Measurements from ENCODE around the gene PRSS38. TPM values are rescaled to one million over a fixed set of nuclear protein-coding genes. Genes with fewer than 3 reads are reported as not detected.

The PRSS38 gene
- polyA plus RNA-seq, 4 donors: not detected

DNA sequence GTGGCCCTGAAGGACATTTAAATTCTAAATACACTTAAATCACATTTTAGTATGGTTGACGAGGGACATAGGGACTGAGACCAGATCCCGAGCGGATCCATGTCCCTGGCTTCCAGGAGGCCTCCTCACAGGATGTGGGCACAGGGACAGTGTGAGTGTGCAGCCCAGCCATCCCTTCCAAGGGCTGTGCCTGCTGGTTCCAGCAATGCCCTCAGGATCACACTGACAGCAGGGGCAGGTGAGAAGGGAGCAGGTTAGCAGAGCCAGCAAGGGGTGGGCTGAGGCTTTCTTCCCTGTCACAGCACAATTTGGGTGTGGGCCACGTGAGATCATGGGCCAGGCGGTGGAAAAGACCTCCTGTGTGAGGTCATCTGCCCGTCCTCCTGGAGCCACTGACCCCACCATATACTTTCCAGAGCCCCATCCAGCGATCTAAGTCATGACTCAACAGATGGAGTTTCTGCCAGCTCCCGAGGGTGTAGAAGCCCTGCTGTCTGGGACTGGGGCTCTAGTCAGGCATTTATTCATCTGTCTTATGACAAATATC lies 37.0 kb upstream of the PRSS38 start:
- no peak for DNase-seq (ENCODE audit: low read depth in 4 of 4, low spot score in 3 of 4)

DNA sequence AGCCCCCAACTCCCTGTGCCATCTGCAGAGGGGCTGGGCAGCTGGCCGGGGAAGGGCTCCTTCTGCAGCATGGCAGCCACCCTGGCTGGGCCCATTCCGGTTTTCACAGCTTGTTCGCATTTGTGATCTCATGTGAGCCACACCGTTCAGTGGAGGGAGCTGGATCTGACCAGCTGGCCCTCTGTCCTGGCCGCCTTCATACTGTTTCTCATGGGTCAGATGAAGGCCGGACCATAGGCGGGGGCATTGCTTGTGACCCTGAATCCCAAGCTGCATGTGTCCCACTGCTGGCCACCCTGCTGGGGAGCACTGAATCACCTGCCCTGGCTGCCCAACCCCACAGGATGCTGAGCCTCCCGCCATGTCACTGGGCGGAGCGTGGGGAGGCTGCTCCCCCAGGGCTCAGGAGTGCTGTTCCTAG lies 36.4 kb upstream of the PRSS38 start:
- no peak for DNase-seq (ENCODE audit: low read depth in 4 of 4, low spot score in 3 of 4)

- no peak for DNase-seq (ENCODE audit: low read depth in 4 of 4, low spot score in 3 of 4)
Observed at GRCh38 chr1:227779685-227780084, 35.8 kb upstream of the PRSS38 start.

DNA sequence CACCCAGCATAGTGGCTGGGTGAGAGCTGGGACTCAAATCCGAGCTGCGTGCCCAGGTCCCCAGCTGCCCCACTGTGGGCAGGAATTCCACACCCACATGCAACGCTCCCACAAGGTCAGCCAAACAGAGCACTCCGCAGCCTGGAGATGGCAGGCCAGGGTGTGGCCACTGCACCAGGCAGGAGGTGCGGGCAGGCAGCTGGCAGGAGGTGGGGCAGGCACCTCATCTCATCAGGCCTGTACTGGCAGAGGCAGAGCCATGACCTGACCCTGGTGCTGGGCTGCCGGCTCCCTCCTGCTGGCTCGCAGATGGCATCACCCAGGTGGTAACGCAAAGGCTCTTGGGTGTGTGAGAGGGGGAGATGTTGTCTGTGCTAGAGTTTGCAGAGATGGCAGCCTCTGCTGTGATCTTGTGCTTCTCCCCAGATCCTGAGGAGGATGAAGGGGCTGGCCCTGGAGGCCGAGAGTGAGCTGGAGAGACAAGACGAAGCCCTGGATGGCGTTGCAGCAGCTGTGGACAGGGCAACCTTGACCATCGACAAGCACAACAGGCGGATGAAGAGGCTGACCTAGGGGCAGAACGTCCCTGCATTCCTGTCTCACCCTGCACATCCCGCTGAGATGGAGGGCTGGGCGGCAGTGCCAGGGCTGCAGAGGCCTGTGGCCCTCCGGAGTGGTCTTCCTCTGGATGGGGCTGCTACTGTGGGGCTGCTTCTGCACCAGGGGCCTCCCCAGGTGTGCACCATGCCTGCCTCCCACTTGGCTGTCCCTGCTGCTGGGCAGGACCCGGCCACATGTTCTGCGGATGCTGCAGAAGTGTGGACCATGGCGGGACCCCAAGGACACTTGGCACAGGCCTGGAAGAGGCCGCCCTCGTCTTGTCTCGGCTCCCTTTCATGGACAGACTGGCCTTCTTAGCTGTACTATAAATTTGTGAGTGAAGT lies 35.1 kb upstream of the PRSS38 start:
- no peak for DNase-seq (ENCODE audit: low read depth in 4 of 4, low spot score in 3 of 4)

- DNase-seq (ENCODE audit: low read depth in 4 of 4, low spot score in 3 of 4): no peak
Observed at GRCh38 chr1:227781314-227781930, 34.1 kb upstream of the PRSS38 start.

- no peak for DNase-seq (ENCODE audit: low read depth in 4 of 4, low spot score in 3 of 4)
Observed at GRCh38 chr1:227782226-227782625, 33.2 kb upstream of the PRSS38 start.

DNA sequence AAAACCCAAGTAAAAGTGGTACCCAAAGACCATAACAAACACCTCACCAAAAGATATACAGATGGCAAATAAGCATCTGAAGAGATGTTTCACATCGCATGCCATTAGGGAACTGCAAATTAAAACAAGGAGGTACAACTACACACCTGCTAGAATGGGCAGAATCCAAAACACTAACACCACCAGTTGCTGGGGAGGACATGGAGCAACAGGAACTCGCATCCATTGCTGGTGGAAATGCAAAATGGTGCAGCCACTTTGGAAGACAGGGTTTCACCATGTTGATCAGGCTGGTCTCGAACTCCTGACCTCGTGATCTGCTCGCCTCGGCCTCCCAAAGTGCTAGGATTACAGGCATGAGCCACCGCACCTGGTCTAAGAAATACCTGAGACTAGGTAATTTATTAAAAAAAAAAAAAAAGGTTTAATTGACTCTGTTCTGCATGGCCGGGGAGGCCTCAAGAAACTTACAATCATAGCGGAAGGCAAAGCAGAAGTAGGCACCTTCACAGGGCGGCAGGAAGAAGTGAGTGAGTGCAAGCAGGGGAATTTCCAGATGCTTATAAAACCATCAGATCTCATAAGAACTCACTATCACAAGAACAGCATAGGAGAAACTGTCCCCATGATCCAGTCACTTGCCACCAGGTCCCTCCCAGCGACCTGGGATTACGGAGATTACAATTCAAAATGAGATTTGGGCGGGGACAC lies 30.2 kb upstream of the PRSS38 start:
- DNase-seq (ENCODE audit: low read depth in 4 of 4, low spot score in 3 of 4): no peak

DNA sequence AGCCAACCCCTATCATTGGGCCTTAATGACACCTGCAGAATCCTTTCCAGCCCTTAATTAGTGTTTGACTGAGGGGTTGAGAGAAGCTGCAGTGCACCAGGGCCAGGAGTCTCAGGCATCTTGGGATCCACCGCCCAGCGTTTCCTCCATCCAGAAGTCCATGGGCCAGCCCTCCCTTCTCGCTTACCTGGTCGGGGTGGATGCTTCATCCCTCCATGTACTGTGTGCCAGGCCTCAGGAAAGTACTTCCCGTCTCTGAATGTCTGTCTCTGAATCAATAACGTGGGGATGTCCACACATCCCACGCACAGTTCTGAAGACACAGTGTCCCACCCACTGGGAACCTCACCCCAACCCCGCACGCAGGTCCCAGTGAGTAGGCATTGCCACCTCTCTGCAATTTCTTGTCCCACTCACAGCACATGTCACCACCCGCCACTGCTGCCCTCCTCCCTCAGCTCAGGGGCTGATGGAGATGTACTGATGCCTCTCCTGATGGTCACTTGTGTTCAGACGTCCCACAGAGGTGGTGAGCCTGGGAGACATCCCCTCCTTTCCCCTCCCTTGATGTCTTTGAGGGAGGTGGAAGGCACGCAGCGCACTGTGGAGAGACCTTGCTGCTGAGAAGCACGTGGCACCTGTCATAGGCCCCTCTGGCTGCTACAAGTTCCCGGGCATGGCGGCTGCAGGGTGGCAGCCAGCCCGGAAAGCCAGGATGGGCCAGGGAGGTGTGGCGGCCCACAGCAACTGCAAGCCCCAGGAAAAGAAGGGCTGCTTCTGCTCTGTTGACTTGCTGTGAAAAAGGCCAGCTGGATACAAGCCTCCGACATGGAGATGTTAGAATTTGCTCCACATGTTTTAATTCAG lies 29.4 kb upstream of the PRSS38 start:
- DNase-seq (ENCODE audit: low read depth in 4 of 4, low spot score in 3 of 4): no peak

- no peak for DNase-seq (ENCODE audit: low read depth in 4 of 4, low spot score in 3 of 4)
Observed at GRCh38 chr1:227786673-227787512, 28.6 kb upstream of the PRSS38 start.

GRCh38 chr1:227787513-227788270 lies 27.8 kb upstream of the PRSS38 start:
- DNase-seq (ENCODE audit: low read depth in 4 of 4, low spot score in 3 of 4): peak in 2 of 4 donors; percentile 50 to 66

DNA sequence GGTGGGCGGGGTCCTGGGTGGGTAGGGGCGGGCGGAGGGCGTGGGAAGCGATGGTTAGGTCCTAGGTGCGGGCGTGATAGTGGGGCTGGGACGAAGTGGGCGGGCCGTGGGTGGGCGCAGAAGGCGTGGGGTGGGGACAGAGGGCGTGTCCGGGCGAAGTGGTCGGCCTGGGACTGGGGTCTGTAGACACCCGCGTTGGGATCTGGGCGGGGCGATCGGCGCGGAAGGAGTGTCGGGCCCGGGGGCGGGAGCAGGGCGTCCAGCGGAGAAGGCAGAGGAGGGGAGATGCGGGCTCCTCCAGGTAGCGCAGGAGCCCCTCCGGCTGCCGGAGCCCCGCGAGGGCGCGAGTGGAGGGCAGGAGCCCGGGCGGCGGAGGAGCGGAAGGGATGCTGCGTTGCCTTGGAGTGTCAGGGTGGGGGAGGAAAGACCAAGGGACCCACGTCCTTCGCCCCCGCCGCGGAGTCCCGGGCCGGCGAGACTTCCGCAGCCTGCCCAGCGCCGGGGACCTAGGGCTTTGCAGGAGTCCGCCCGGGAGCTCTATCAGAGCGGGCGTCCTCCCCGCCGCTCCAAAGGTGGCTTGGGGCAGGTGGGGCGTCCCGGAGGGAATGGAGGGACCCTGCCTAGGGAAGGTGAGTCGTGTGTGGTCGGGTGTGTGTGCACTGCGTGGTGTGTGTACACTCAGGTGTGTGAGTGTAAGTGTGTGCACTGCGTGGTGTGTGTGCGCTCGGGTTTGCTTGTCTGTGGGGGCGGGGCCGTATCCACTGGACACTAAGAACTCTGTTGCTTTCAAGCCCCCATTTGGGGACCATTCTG lies 27.0 kb upstream of the PRSS38 start:
- DNase-seq (ENCODE audit: low read depth in 4 of 4, low spot score in 3 of 4): no peak

- no peak for DNase-seq (ENCODE audit: low read depth in 4 of 4, low spot score in 3 of 4)
Observed at GRCh38 chr1:227789084-227790033, 26.1 kb upstream of the PRSS38 start.

GRCh38 chr1:227790034-227790400 lies 25.5 kb upstream of the PRSS38 start:
- no peak for DNase-seq (ENCODE audit: low read depth in 4 of 4, low spot score in 3 of 4)

DNA sequence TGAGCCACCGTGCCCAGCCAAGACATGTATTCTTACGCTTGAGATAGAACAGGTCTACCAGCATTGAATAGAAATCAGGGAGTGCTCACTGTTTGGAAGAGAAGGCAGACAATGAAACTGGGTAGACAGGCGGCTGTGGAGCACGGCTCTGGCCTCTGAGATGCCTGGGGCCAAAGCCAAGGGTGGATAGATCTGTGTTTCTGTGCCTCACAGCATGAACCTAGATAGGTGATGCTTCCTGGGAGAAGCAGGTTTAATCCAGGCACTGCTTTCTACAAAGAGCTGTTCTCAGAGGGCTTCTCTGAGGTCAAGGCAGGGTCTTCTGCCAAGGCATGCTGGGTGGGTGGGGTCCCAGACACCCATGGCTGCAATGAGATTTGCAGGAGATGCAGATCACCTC lies 24.6 kb upstream of the PRSS38 start:
- no peak for DNase-seq (ENCODE audit: low read depth in 4 of 4, low spot score in 3 of 4)

- no peak for DNase-seq (ENCODE audit: low read depth in 4 of 4, low spot score in 3 of 4)
Observed at GRCh38 chr1:227791425-227792143, 23.9 kb upstream of the PRSS38 start.
